GM18867 (cell line): Measurements from ENCODE around the gene PGM3.
A peak's percentile ranks its signal among the peaks of the same experiment; 100 is the strongest.
"Not testable (repeated sequence)": the region's sequence is repeated elsewhere in the genome, so short reads cannot be mapped to it uniquely, and the experiment has no call there.

Source experiments
- ATAC-seq: cut with Tn5 transposase; IDR thresholded peaks from one replicate; pipeline ENCODE4 v1.9.1; 2021; ENCODE audit warnings: mild to moderate bottlenecking, moderate library complexity; ENCODE audit not compliant: unreplicated experiment

Gene PGM3, protein sequence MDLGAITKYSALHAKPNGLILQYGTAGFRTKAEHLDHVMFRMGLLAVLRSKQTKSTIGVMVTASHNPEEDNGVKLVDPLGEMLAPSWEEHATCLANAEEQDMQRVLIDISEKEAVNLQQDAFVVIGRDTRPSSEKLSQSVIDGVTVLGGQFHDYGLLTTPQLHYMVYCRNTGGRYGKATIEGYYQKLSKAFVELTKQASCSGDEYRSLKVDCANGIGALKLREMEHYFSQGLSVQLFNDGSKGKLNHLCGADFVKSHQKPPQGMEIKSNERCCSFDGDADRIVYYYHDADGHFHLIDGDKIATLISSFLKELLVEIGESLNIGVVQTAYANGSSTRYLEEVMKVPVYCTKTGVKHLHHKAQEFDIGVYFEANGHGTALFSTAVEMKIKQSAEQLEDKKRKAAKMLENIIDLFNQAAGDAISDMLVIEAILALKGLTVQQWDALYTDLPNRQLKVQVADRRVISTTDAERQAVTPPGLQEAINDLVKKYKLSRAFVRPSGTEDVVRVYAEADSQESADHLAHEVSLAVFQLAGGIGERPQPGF

GRCh38 chr6:83192871-83193746, at the start of gene PGM3, which contains the start of gene RWDD2A:
Gene PGM3 (minus strand): TSS chr6:83193265. CDS start chr6:83191012, 2,253 bp downstream.
Gene RWDD2A (plus strand): TSS chr6:83193357. CDS start chr6:83194452, 1,095 bp downstream.
- ATAC-seq, result peak; percentile 98

DNA sequence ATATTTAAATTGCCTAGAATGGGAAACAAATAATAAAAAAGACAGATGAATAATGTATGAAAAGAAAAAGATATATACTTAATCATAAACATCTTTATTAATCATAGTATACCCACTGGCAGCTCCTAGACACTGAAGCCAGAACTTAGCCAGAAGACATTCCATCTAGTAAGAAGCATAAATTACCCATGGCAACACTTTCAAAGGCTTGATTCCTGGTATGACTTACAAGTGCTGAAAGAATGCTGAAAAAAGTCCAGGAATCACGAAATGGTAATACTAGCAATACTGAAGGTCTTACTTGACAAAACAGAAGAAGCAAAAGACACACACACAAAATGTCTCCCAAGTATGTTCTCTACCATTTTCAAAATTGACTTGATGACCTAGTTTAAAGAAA, 38.1 kb upstream of the PGM3 start:
- no peak for ATAC-seq

DNA sequence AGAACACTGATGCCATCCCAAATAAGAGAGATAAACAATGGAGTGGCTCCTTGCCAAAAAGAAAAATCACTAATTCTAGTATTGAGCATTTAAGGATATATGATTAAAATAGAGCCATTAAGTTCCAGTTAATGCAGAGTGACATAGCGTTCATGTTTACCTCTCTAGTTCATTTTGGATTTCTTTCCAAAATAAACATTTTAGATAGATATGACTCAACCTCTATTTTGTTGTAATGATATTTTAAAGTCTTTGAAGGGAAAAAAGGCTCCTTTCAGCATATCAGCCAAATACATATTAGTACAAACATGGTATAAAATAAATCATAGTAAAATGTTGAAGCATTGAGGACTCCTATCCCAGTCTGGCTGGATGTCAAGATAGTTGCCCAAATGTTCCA, 33.5 kb upstream of the PGM3 start:
- ATAC-seq, result no peak

- peak; percentile 61 for ATAC-seq
Measured at GRCh38 chr6:83221889-83222479, 28.9 kb upstream of the PGM3 start.

DNA sequence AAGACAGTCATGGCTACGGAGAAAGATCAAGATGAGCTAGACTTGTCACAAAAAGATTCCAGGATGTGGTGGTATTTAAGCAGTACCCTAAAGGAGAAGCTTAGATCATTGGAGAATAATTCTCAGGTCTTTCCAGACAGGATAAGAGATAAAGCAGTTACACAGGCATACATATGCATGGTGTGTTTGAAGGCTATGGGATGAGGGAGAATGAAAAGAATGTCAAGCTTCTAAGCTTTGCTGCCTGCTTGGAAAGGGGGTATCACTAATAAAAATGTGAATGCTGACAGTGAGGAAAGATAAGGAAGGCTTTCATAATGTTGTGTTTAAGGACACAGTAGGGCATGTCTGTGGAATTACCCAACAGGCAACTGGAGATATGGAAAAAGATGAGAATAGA, 28.2 kb upstream of the PGM3 start:
- ATAC-seq, result no peak

DNA sequence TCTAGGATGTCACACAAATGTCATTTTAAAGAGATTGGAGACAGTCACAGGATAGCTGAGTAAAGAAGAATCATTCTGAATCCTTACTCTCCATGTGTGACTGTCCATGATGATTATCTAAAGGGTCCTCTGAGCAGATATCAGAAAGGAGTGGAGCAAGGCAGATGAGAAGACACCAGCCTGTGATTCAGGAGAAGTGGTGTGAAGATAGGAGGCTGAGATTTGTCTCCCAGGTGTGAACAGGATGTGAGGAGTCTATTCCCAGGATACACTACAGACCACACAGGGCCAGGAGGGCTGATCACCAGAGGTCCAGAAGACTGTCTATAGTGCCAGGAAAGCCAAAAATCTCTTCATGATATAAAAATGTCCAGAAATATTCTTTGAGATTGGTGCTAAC, 27.1 kb upstream of the PGM3 start:
- no peak for ATAC-seq

- no peak for ATAC-seq
Measured at GRCh38 chr6:83218646-83219045, 25.6 kb upstream of the PGM3 start.

DNA sequence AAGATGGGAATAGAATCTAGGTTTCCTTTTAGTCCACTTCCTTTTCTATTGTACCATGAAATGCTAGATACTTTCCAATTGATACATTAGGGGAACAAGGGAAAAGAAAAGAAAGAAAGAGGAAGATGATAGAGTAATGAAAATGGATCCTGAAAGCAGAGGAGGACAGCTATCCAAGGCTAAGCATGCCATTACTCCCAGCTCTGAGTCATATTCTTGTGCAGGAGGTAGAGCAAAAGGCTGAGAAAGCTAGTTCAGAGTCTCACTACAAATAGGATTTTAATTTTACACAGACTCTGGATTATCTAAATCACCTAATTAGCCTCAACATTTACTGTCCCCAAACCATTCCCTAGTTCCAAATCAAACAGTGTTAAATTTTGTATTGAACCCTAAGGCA, 23.7 kb upstream of the PGM3 start:
- no peak for ATAC-seq

DNA sequence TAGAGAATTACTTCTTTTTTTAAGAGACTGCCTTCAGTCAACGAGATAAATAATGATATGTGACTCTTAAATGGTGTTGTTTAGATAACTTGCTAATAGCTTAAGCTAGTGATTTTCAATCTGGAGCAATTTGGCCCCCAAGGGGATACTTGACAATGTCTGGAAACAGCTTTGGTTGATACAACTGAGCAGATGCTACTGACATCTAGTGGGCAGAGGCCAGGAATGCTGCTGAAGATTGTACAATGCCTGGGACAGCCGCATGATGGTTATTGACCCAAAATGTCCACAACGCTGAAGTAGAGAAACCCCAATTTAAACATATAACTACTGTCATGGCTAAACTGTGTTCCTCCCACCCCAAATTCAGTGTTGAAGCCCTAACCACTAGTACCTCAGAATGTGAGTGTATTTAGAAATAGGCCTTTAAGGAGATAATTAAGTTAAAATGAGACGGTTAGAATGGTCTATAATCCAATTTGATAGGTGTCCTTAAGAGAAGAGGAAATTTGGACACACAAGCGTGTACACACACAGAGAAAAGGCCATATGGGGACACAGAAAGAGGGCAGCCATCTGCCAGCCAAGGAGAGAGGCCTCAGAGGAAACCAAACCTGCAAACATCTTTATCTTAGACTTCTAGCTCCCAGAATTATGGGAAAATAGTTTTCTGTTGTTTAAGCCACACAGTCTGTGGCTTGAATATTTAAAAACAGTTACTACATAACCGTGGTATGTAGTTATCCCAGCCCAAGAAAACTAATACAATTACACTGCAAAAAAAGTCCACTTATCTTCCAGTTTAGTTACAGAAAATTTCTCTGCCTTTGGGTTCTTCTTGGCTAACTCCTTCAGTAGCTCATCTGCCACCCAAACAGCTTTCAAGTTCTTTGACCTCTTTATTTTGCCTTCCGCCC, 22.3 kb upstream of the PGM3 start:
- ATAC-seq, result peak; percentile 100

DNA sequence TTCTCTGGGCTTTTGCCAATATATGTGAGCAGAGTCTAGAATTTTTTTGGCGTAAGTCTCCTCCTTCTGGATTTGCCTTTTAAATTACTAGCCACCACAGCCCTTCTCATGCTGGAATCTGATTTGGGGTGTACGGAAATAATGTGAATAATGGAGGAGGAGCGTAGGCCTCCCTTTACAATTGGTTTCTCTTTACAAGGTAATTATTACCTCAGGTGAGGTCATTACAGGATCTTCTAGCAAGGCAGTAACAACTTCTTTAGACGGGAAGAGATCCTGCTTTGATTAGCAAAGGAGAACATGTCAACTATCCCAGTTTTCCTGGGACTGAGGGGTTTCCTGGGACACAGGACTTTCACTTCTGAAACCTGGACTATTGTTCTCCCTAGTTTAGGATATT, 9.0 kb upstream of the PGM3 start:
- ATAC-seq, result no peak

GRCh38 chr6:83199863-83200225, 6.8 kb upstream of the PGM3 start:
- ATAC-seq, result no peak

- peak; percentile 50 for ATAC-seq
Measured at GRCh38 chr6:83199173-83199862, 6.3 kb upstream of the PGM3 start.

- no peak for ATAC-seq
Measured at GRCh38 chr6:83198486-83199172, 5.6 kb upstream of the PGM3 start.

GRCh38 chr6:83193747-83194566, 892 bp upstream of the PGM3 start:
- peak; percentile 23 for ATAC-seq

DNA sequence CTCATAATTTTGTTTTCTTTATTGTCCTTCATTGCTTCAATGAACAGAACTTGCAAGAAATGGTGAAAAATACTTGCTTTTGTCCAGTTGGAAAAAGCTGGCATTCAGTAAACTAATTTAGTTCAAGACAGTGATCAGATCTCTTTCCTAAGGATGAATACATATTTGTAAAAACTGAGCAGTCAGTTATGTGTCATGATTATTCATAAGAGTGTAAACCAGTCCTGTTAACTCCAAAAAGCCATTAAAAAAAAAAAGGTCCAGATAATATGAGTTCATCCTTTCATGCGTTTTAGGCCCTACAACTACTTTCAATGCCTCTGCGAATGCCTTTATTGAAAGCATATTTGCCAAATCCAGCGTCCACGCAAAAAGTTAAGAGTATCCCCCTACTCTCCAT, 609 bp downstream of the PGM3 start:
- no peak for ATAC-seq

DNA sequence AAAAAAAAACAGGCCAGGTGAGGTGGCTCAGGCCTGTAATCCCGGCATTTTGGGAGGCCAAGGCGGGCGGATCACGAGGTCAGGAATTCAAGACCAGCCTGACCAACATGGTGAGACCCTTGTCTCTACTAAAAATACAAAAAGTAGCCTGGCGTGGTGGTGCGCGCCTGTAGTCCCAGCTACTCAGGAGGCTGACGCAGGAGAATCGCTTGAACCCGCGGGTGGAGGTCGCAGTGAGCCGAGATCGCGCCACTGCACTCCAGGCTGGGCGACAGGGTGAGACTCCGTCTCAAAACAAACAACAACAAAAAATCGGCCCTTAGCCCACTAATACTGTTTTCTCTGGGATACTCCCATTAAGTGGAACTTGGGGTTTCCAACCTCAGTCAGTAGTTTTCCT, 1.1 kb downstream of the PGM3 start:
- ATAC-seq, result not testable (repeated sequence)

DNA sequence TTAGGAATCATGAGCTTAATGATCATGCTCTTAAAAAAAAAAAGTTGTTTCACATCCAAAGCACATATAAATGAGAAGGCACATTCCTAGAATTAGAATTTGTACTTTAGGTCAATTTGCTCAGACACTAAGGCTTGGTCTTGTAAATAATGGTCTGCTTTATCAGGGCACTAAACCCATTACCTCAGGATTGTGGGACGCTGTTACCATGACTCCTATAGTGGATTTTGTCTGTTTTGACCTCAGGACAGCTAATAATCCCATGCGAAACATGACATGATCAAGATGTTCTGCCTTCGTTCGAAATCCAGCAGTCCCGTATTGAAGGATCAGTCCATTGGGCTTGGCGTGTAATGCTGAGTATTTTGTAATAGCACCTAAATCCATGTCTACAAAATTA, 2.4 kb downstream of the PGM3 start:
- ATAC-seq, result no peak

DNA sequence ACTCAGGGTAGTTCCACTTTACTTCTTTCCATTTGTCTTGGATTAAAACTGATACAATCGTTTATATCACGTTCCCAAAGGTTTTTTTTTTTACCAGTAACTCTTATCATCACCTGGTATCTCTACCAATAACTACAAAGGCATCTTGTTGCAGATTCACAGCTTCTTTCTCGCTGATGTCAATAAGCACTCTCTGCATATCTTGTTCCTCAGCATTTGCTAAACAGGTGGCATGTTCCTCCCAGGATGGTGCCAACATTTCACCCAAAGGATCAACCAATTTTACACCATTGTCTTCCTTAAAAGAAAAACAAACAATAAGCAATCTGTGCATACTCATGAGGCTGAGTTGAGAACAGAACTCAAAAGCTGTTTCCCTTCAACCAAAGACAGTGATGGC, 4.6 kb downstream of the PGM3 start:
- ATAC-seq, result no peak
